Parathyroid adenoma (tissue), 2 donors: ENCODE results near the gene ULK4.

ENCODE experiments used
- H2AFZ ChIP-seq: fragments of 300-600 bp; sonication (generic); one replicate; pipeline ENCODE4 v1.7.0; 2017; ENCODE audit warnings: antibody characterized with exemption, mild to moderate bottlenecking
- H3K27ac ChIP-seq: fragments of 300-600 bp; sonication (generic); one replicate; pipeline ENCODE4 v1.7.0; 2017
- H3K27me3 ChIP-seq: fragments of 300-600 bp; sonication (generic); one replicate; pipeline ENCODE4 v1.7.0; 2017; ENCODE audit warnings: low read length; ENCODE audit not compliant: control insufficient read depth, insufficient read depth
- H3K36me3 ChIP-seq: fragments of 300-600 bp; sonication (generic); one replicate; pipeline ENCODE4 v1.7.0; 2017; ENCODE audit warnings: low read length; ENCODE audit not compliant: control insufficient read depth, insufficient read depth
- H3K4me1 ChIP-seq: fragments of 300-600 bp; sonication (generic); one replicate; pipeline ENCODE4 v1.7.0; 2017; ENCODE audit warnings: control low read depth
- H3K4me2 ChIP-seq: fragments of 300-600 bp; sonication (generic); one replicate; pipeline ENCODE4 v1.7.0; 2017; ENCODE audit warnings: low read length
- H3K4me3 ChIP-seq: fragments of 300-600 bp; sonication (generic); one replicate; pipeline ENCODE4 v1.7.0; 2017; ENCODE audit warnings: low read depth, low read length
- H3K79me2 ChIP-seq: fragments of 300-600 bp; sonication (generic); one replicate; pipeline ENCODE4 v1.7.0; 2017; ENCODE audit warnings: control low read depth
- H3K9ac ChIP-seq: fragments of 300-600 bp; sonication (generic); one replicate; pipeline ENCODE4 v1.7.0; 2017; ENCODE audit warnings: mild to moderate bottlenecking
- H3K9me3 ChIP-seq: fragments of 300-600 bp; sonication (generic); one replicate; pipeline ENCODE4 v1.7.0; 2017; ENCODE audit warnings: low read length; ENCODE audit not compliant: control insufficient read depth
- CTCF ChIP-seq: fragments of 300-600 bp; sonication (generic); IDR thresholded peaks from one replicate; pipeline ENCODE4 v1.7.0; 2017; ENCODE audit warnings: antibody characterized with exemption, mild to moderate bottlenecking
- donor health status: primary hyperparathyroidism.

ULK4 gene

DNA sequence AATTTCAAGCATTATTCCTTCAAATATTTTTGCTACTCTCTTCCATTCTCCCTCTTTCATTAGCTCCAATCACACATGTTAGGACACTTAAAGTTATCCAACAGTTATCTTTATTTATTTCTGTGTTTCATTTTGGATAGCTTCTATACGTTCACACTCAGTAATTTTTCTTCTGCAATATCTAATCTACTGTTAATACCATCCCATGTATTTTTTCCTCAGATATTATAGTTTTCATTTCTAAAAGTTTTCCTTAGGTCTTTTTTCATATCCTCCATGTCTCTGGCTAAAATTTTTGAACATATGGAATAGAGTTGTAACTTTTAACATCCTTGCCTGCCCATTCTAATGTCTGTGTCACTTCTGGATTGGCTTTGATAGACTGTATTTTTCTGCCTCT, 689.2 kb downstream of the ULK4 start:
- Histone ChIP-seq H3K79me2 (no peaks in the 10 kb centered on the region), H3K9me3 (no peaks in the 10 kb centered on the region), H3K36me3 (no peaks in the 10 kb centered on the region), H3K4me3 (no peak overlapping the region), H3K27ac (no peak overlapping the region), H2AFZ (no peak overlapping the region), H3K27me3 (no peaks in the 10 kb centered on the region), H3K4me2 (no peak overlapping the region), H3K9ac (no peak overlapping the region), H3K4me1 (peaks cover 4% of the 10 kb centered on the region)
- TF ChIP-seq CTCF, result no peak

DNA sequence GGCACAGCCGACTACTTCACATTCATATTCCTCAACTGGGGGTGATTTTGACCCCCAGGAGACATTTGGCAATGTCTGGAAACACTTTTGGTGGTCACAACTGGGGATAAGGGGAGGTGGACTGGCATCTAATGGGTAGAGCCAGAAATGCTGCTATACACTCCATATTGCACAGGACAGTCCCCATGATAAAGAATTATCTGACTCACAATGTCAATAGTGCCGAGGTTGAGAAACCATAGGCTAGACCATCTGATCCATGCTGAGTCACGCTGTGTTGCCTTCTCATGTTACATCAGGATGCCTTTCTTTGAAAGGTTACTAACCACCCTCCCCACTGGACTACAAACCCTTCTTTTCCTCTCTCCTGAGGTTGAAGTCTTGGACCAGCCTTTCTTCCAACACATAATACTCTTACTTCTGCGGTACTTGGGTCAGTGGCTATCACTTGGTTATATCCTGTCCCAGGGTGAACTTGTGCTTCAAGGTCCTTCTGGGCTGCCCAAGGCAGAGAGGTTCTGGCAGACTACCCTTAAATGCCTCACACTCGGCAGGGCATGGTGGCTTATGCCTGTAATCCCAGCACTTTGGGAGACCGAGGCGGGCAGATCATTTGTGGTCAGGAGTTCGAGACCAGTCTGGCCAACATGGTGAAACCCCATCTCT, 693.8 kb downstream of the ULK4 start:
- Histone ChIP-seq H3K4me2 (no peak overlapping the region), H3K4me3 (no peak overlapping the region), H3K9me3 (no peaks in the 10 kb centered on the region), H3K79me2 (no peaks in the 10 kb centered on the region), H3K36me3 (no peaks in the 10 kb centered on the region), H2AFZ (no peak overlapping the region), H3K9ac (no peak overlapping the region), H3K4me1 (peaks cover 4% of the 10 kb centered on the region), H3K27ac (no peak overlapping the region), H3K27me3 (no peaks in the 10 kb centered on the region)
- TF ChIP-seq CTCF, result no peak

GRCh38 chr3:41265823-41266273, 696.1 kb downstream of the ULK4 start:
- no peaks in the 10 kb centered on the region for H3K36me3 ChIP-seq
- H3K27ac ChIP-seq, result no peak overlapping the region
- no peak overlapping the region for H2AFZ ChIP-seq
- no peaks in the 10 kb centered on the region for H3K9me3 ChIP-seq
- no peak for TF ChIP-seq CTCF
- H3K79me2 ChIP-seq, result no peaks in the 10 kb centered on the region
- H3K27me3 ChIP-seq, result no peaks in the 10 kb centered on the region
- H3K4me3 ChIP-seq, result no peak overlapping the region
- no peak overlapping the region for H3K4me2 ChIP-seq
- H3K9ac ChIP-seq, result no peak overlapping the region
- peaks cover 4% of the 10 kb centered on the region for H3K4me1 ChIP-seq

GRCh38 chr3:41265011-41265545, 696.8 kb downstream of the ULK4 start:
- H3K27me3 ChIP-seq, result no peaks in the 10 kb centered on the region
- no peak overlapping the region for H2AFZ ChIP-seq
- H3K36me3 ChIP-seq, result no peaks in the 10 kb centered on the region
- no peak overlapping the region for H3K9ac ChIP-seq
- TF ChIP-seq CTCF, result no peak
- no peak overlapping the region for H3K27ac ChIP-seq
- no peak overlapping the region for H3K4me3 ChIP-seq
- no peak overlapping the region for H3K4me2 ChIP-seq
- no peaks in the 10 kb centered on the region for H3K79me2 ChIP-seq
- H3K4me1 ChIP-seq, result peaks cover 4% of the 10 kb centered on the region
- no peaks in the 10 kb centered on the region for H3K9me3 ChIP-seq

DNA sequence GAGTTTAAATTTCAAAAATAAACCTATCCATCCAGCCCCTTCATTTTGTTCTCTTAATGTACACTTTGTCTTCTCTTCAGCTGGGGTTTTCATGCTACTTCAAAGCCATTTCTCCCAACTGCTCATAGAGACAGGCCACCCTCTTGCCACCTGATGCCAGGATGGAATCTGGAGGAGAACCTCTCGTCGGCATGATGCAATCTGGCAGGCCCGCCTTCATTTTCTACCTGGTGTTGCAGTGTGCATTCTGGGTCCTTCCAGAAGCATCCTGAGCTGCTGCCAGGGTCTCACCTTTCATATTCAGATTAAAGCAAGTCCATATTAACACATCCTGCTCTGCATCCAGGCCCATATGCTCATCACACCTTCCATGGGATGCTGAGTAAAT, 701.8 kb downstream of the ULK4 start:
- Histone ChIP-seq H3K79me2 (no peaks in the 10 kb centered on the region), H2AFZ (no peak overlapping the region), H3K4me3 (no peak overlapping the region), H3K27me3 (no peaks in the 10 kb centered on the region), H3K27ac (no peak overlapping the region), H3K9me3 (no peaks in the 10 kb centered on the region), H3K9ac (no peak overlapping the region), H3K36me3 (no peaks in the 10 kb centered on the region), H3K4me1 (no peaks in the 10 kb centered on the region), H3K4me2 (no peak overlapping the region)
- TF ChIP-seq CTCF, result no peak
